OCI-LY3 (cell line): ENCODE results near the gene POU2F1.

Source experiments
- H2AFZ ChIP-seq: fragments of 200-600, 300-600 bp; shearing (Covaris generic); 2 replicates; pipeline ENCODE4 v1.6.0; 2014; ENCODE audit warnings: antibody characterized with exemption, low read depth, low read length
- H3K27ac ChIP-seq: fragments of 200-600, 300-600 bp; sonication (generic); 2 replicates; pipeline ENCODE4 v1.5.1; 2014; ENCODE audit warnings: mild to moderate bottlenecking, low read length, moderate library complexity, mixed read lengths
- H3K27me3 ChIP-seq: fragments of 200-600, 300-600 bp; sonication (generic); 2 replicates; pipeline ENCODE4 v1.6.1; 2014; ENCODE audit warnings: low read depth, low read length, mixed read lengths
- H3K36me3 ChIP-seq: fragments of 200-600, 300-600 bp; sonication (generic); replicated peaks from 2 replicates; pipeline ENCODE3; 2014; ENCODE audit warnings: low read depth, low read length, mixed read lengths
- H3K4me1 ChIP-seq: fragments of 300-600, 200-600 bp; sonication (generic); 2 replicates; pipeline ENCODE4 v1.6.1; 2014; ENCODE audit warnings: low read length, mixed read lengths
- H3K4me2 ChIP-seq: fragments of 200-600, 300-600 bp; sonication (generic); 2 replicates; pipeline ENCODE4 v1.6.1; 2014; ENCODE audit warnings: low read length, mixed read lengths
- H3K4me3 ChIP-seq: fragments of 300-600, 200-600 bp; sonication (generic); 2 replicates; pipeline ENCODE4 v1.5.1; 2014; ENCODE audit warnings: antibody characterized with exemption, mild to moderate bottlenecking, low read length, moderate library complexity
- H3K79me2 ChIP-seq: fragments of 300-600, 200-600 bp; shearing (Covaris generic); 2 replicates; pipeline ENCODE4 v1.6.1; 2014; ENCODE audit warnings: mild to moderate bottlenecking, low read length, mixed read lengths
- H3K9ac ChIP-seq: fragments of 300-600, 200-600 bp; shearing (Covaris generic); 2 replicates; pipeline ENCODE4 v1.6.0; 2014; ENCODE audit warnings: mild to moderate bottlenecking, low read length, moderate library complexity
- H3K9me3 ChIP-seq: fragments of 200-600, 300-600 bp; shearing (Covaris generic); 2 replicates; pipeline ENCODE4 v1.6.1; 2014; ENCODE audit warnings: low read length, mixed read lengths; ENCODE audit not compliant: insufficient read depth
- H4K20me1 ChIP-seq: fragments of 200-600, 300-600 bp; sonication (generic); 2 replicates; pipeline ENCODE4 v1.6.1; 2016; ENCODE audit warnings: low read length, mixed read lengths; ENCODE audit not compliant: insufficient read depth
- EZH2phosphoT487 ChIP-seq: fragments of 200-600 bp; shearing (Covaris generic); IDR thresholded peaks from 2 replicates; pipeline ENCODE4 v1.6.1; 2018; ENCODE audit warnings: antibody characterized with exemption, mixed run types, low read depth
- TF ChIP-seq, protein P1 (sequence below): fragments of 200-600, 300-600 bp; sonication (generic); IDR thresholded peaks from 2 replicates; pipeline ENCODE4 v1.5.1; 2014; ENCODE audit warnings: antibody characterized with exemption, low read length, low read depth

POU2F1 gene

DNA sequence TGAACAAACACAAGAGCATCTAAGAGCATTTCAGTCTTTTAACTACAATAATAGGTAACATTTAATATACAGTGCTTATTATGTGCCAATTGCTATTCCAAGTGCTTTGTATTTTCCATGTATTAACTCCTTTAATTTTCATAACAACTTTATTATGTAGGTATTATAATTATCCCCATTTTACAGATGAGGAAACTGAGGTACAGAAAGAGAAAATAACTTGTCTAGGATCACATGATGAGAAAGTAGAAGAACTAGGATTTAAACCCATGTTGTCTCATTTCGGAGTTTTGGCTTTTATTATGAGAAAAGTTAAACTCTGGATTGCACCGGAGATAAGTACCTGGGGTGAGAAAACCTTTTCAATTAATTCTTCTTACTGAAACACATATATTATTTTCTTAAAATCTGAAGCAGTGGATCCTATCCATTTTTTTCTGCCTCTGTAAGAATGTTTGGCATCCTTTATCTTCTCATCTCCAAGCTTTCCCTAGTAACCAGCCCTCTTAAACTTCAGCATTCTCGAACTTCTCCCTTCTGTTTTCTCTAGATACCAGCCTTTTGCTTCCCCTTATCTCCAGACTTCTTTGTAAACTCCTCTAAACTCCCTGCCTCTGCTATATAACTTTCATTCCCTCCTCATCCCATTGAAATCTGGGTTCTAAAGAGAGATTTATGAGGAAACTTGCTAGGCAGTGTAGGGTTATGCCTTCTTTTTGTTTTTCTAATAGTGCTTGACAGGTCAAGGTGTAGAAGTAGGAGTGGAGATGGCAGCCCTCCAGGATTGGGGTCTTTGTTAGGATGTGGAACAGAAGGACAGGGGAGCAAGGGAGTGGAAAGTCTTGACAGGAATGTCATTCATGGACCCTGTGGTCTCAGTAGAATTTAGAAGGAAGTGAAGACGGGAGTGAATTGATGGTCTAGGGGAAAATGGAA is 28.3 kb downstream of the POU2F1 start:
- TF ChIP-seq EZH2phosphoT487: no peak
- TF ChIP-seq, protein P1, sequence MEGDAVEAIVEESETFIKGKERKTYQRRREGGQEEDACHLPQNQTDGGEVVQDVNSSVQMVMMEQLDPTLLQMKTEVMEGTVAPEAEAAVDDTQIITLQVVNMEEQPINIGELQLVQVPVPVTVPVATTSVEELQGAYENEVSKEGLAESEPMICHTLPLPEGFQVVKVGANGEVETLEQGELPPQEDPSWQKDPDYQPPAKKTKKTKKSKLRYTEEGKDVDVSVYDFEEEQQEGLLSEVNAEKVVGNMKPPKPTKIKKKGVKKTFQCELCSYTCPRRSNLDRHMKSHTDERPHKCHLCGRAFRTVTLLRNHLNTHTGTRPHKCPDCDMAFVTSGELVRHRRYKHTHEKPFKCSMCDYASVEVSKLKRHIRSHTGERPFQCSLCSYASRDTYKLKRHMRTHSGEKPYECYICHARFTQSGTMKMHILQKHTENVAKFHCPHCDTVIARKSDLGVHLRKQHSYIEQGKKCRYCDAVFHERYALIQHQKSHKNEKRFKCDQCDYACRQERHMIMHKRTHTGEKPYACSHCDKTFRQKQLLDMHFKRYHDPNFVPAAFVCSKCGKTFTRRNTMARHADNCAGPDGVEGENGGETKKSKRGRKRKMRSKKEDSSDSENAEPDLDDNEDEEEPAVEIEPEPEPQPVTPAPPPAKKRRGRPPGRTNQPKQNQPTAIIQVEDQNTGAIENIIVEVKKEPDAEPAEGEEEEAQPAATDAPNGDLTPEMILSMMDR: no peak
- Histone ChIP-seq H3K27me3 (no peaks in the 10 kb centered on the region), H4K20me1 (peaks cover 24% of the 10 kb centered on the region), H3K79me2 (peaks cover 68% of the 10 kb centered on the region), H2AFZ (no peak overlapping the region), H3K4me1 (peaks cover 8% of the 10 kb centered on the region), H3K4me3 (no peak overlapping the region), H3K4me2 (no peak overlapping the region), H3K27ac (no peak overlapping the region), H3K9me3 (0 out of 2 replicates have a peak, but pooled peaks cover 2% of the 10 kb centered on the region), H3K36me3 (peaks cover 12% of the 10 kb centered on the region), H3K9ac (no peak overlapping the region)

DNA sequence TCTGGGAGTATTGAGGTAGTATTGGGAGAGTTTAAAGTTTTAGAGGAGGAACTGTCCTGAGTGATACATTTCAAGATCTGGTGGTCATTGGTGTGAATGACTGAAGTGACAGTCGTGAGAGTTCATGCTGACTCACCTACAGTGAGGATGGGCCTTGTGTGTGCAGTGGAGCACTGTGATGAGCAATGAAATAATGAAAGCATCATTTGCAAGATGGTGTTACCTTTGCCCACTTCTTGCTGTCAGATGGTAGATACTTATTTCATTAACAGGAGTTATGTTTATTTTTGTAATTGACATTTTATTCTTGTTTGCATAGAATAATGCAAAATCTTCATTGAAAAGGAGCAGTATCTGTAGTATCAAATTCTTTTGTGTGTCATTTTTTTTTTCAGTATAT is 29.0 kb downstream of the POU2F1 start:
- no peaks in the 10 kb centered on the region for H3K27me3 ChIP-seq
- H3K27ac ChIP-seq: no peak overlapping the region
- H3K4me1 ChIP-seq: peaks cover 13% of the 10 kb centered on the region
- H3K9me3 ChIP-seq: no peaks in the 10 kb centered on the region
- no peak overlapping the region for H3K4me2 ChIP-seq
- no peak overlapping the region for H3K9ac ChIP-seq
- no peak for TF ChIP-seq EZH2phosphoT487
- TF ChIP-seq, protein P1: no peak
- H3K4me3 ChIP-seq: no peak overlapping the region
- H4K20me1 ChIP-seq: peaks cover 21% of the 10 kb centered on the region
- peaks cover 67% of the 10 kb centered on the region for H3K79me2 ChIP-seq
- peaks cover 6% of the 10 kb centered on the region for H3K36me3 ChIP-seq
- H2AFZ ChIP-seq: no peak overlapping the region

GRCh38 chr1:167250482-167250881 is 29.8 kb downstream of the POU2F1 start:
- H3K36me3 ChIP-seq: peaks cover 6% of the 10 kb centered on the region
- H3K4me3 ChIP-seq: no peak overlapping the region
- H3K9ac ChIP-seq: no peak overlapping the region
- no peak overlapping the region for H3K27ac ChIP-seq
- peaks cover 74% of the 10 kb centered on the region for H3K79me2 ChIP-seq
- TF ChIP-seq, protein P1: no peak
- H3K27me3 ChIP-seq: no peaks in the 10 kb centered on the region
- H4K20me1 ChIP-seq: peaks cover 28% of the 10 kb centered on the region
- peaks cover 13% of the 10 kb centered on the region for H3K4me1 ChIP-seq
- no peak overlapping the region for H2AFZ ChIP-seq
- no peak overlapping the region for H3K4me2 ChIP-seq
- H3K9me3 ChIP-seq: no peaks in the 10 kb centered on the region

GRCh38 chr1:167251472-167251871 is 30.8 kb downstream of the POU2F1 start:
- H3K9me3 ChIP-seq: no peaks in the 10 kb centered on the region

More at GRCh38 chr1:167251472-167251871, 30.8 kb downstream of the POU2F1 start:
- Histone ChIP-seq H3K4me2 (no peak overlapping the region), H3K36me3 (peaks cover 6% of the 10 kb centered on the region), H3K9ac (no peak overlapping the region), H3K4me1 (peaks cover 13% of the 10 kb centered on the region), H4K20me1 (peaks cover 36% of the 10 kb centered on the region), H3K4me3 (no peak overlapping the region), H3K27me3 (no peaks in the 10 kb centered on the region), H2AFZ (no peak overlapping the region), H3K27ac (no peak overlapping the region), H3K79me2 (peaks cover 80% of the 10 kb centered on the region)
- TF ChIP-seq, protein P1: no peak
- no peak for TF ChIP-seq EZH2phosphoT487
